SK-N-SH (cell line): ENCODE data around the gene CCDC102A. TPM values are rescaled to one million over a fixed set of nuclear protein-coding genes. Genes with fewer than 3 reads are reported as not detected.

Experiments
- CTCF ChIA-PET: fragments of 300-600, 350-600 bp; formaldehyde crosslinking; extraction: SDS; loops from one replicate; lab custom pipeline; 2021; lab: Yijun Ruan, JAX
- POLR2A ChIA-PET: fragments of 350-600 bp; sonication (Branson Sonifier 250); formaldehyde crosslinking; extraction: SDS; loops from one replicate; lab custom pipeline; 2020; ENCODE audit warnings: antibody characterized with exemption, inconsistent platforms; lab: Yijun Ruan, JAX
- DNase-seq: peaks from one replicate; pipeline ENCODE4 v3.0.0; 2012
- H2AFZ ChIP-seq: fragments of 200-600 bp; sonication (generic); 2 replicates; pipeline ENCODE4 v1.8.1; 2016; ENCODE audit warnings: antibody characterized with exemption, mild to moderate bottlenecking, low read depth
- H3F3A ChIP-seq: fragments of 200-600 bp; sonication (generic); replicated peaks from 2 replicates; pipeline ENCODE3; 2016; ENCODE audit warnings: antibody characterized with exemption, mild to moderate bottlenecking; ENCODE audit not compliant: insufficient read depth
- H3K27ac ChIP-seq, 2 experiments: fragments of 200-500 bp in 1 of 2; fragments of 200-600 bp in 1 of 2; sonication (Bioruptor generic) in 1 of 2; sonication (generic), shearing (Covaris generic) in 1 of 2; 2 replicates each; pipeline versions ENCODE4 v1.5.1 to v1.6.1; 2014 to 2016; ENCODE audit warnings: low read depth in 2 of 2, inconsistent platforms in 1 of 2, low read length in 1 of 2, mild to moderate bottlenecking in 1 of 2, mixed read lengths in 1 of 2
- H3K27me3 ChIP-seq: fragments of 200-600 bp; sonication (generic), shearing (Covaris generic); 2 replicates; pipeline ENCODE4 v1.6.1; 2016; ENCODE audit warnings: mixed run types; ENCODE audit not compliant: insufficient read depth
- H3K36me3 ChIP-seq, 2 experiments: fragments of 200-500 bp in 1 of 2; fragments of 200-600 bp in 1 of 2; sonication (Bioruptor generic) in 1 of 2; sonication (generic) in 1 of 2; replicated peaks in 1 of 2; 2 replicates each; pipeline versions ENCODE3 to v1.5.1; 2014 to 2016; ENCODE audit warnings: low read length in 1 of 2, mild to moderate bottlenecking in 1 of 2; ENCODE audit not compliant: insufficient read depth in 2 of 2, control insufficient read depth in 1 of 2
- H3K4me1 ChIP-seq, 2 experiments: fragments of 200-500 bp in 1 of 2; fragments of 200-600 bp in 1 of 2; sonication (Bioruptor generic) in 1 of 2; sonication (generic), shearing (Covaris generic) in 1 of 2; 2 replicates each; pipeline versions ENCODE4 v1.5.1 to v1.6.1; 2014 to 2016; ENCODE audit warnings: low read depth in 1 of 2, low read length in 1 of 2, mixed run types in 1 of 2; ENCODE audit not compliant: insufficient read depth in 2 of 2, control insufficient read depth in 1 of 2
- H3K4me2 ChIP-seq: fragments of 200-600 bp; sonication (generic), shearing (Covaris generic); 2 replicates; pipeline ENCODE4 v1.6.1; 2017; ENCODE audit warnings: mixed run types
- H3K4me3 ChIP-seq, 2 experiments: fragments of 200-500 bp in 1 of 2; fragments of 200-600 bp in 1 of 2; sonication (Bioruptor generic) in 1 of 2; sonication (generic), shearing (Covaris generic) in 1 of 2; 2 replicates each; pipeline versions ENCODE4 v1.5.1 to v1.8.1; 2014 to 2016; ENCODE audit warnings: low read depth in 2 of 2, inconsistent platforms in 1 of 2, low read length in 1 of 2, mild to moderate bottlenecking in 1 of 2, mixed read lengths in 1 of 2, moderate library complexity in 1 of 2
- H3K79me2 ChIP-seq: fragments of 200-600 bp; sonication (generic); 2 replicates; pipeline ENCODE4 v1.8.1; 2017; ENCODE audit warnings: mild to moderate bottlenecking; ENCODE audit not compliant: insufficient read depth
- H3K9ac ChIP-seq: fragments of 200-600 bp; sonication (generic); 2 replicates; pipeline ENCODE4 v1.6.1; 2017; ENCODE audit warnings: mixed run types
- H3K9me2 ChIP-seq: fragments of 200-600 bp; sonication (generic); 2 replicates; pipeline ENCODE4 v1.6.1; 2017; ENCODE audit warnings: mixed run types
- H3K9me3 ChIP-seq: fragments of 200-600 bp; sonication (generic); 2 replicates; pipeline ENCODE4 v1.6.1; 2017; ENCODE audit warnings: mixed run types, mild to moderate bottlenecking, moderate library complexity
- H4K20me1 ChIP-seq: fragments of 200-600 bp; sonication (generic); 2 replicates; pipeline ENCODE4 v1.6.1; 2017; ENCODE audit warnings: mild to moderate bottlenecking, mixed run types; ENCODE audit not compliant: insufficient read depth
- CHD2 ChIP-seq: fragments of 150-350 bp; IDR thresholded peaks from 2 replicates; pipeline ENCODE4 v1.6.1; 2018; ENCODE audit warnings: low read length; ENCODE audit not compliant: partially characterized antibody
- ELF1 ChIP-seq: IDR thresholded peaks from 2 replicates; pipeline ENCODE4 v1.4.0; 2012
- EP300 ChIP-seq, 2 experiments: IDR thresholded peaks; 2 replicates each; pipeline versions ENCODE4 v1.4.0 to v1.6.1; 2012; ENCODE audit warnings: borderline replicate concordance in 1 of 2, low read depth in 1 of 2, low read length in 1 of 2
- EZH2phosphoT487 ChIP-seq: fragments of 200-600 bp; sonication (generic); IDR thresholded peaks from 2 replicates; pipeline ENCODE4 v1.6.1; 2017; ENCODE audit warnings: low read depth, mixed run types, mild to moderate bottlenecking, antibody characterized with exemption, moderate library complexity, borderline replicate concordance
- FOSL2 ChIP-seq: IDR thresholded peaks from 2 replicates; pipeline ENCODE4 v1.4.0; 2012; ENCODE audit warnings: low read depth, mild to moderate bottlenecking, moderate library complexity, borderline replicate concordance
- IRF3 ChIP-seq: fragments of 150-350 bp; IDR thresholded peaks from 2 replicates; pipeline ENCODE4 v1.6.1; 2016; ENCODE audit warnings: mild to moderate bottlenecking, low read depth, low read length
- JUND ChIP-seq: IDR thresholded peaks from 2 replicates; pipeline ENCODE4 v1.4.0; 2012
- NFIC ChIP-seq: IDR thresholded peaks from 2 replicates; pipeline ENCODE4 v1.4.0; 2012; ENCODE audit warnings: borderline replicate concordance
- NRF1 ChIP-seq: IDR thresholded peaks from 2 replicates; pipeline ENCODE4 v1.6.1; 2012; ENCODE audit warnings: low read depth, mild to moderate bottlenecking, low read length
- RAD21 ChIP-seq: IDR thresholded peaks from 2 replicates; pipeline ENCODE4 v1.6.1; 2012; ENCODE audit warnings: mild to moderate bottlenecking, low read length
- RFX5 ChIP-seq: IDR thresholded peaks from 2 replicates; pipeline ENCODE4 v1.6.1; 2012; ENCODE audit warnings: mild to moderate bottlenecking, improper control_type of control experiment, low read length
- TAF1 ChIP-seq: IDR thresholded peaks from 2 replicates; pipeline ENCODE4 v1.6.1; 2012; ENCODE audit warnings: low read depth, mild to moderate bottlenecking, low read length, moderate library complexity, borderline replicate concordance
- TEAD4 ChIP-seq: IDR thresholded peaks from 2 replicates; pipeline ENCODE4 v1.4.0; 2012; ENCODE audit warnings: mild to moderate bottlenecking, borderline replicate concordance; ENCODE audit not compliant: insufficient read depth
- YY1 ChIP-seq: IDR thresholded peaks from 2 replicates; pipeline ENCODE4 v1.4.0; 2012; ENCODE audit warnings: low read depth, mild to moderate bottlenecking
- ZBTB33 ChIP-seq: IDR thresholded peaks from 2 replicates; pipeline ENCODE4 v1.4.0; 2012; ENCODE audit warnings: low read depth, borderline replicate concordance
- WGBS: methylation state at CpG from one replicate; pipeline ENCODE4 v1.1.6; 2017; ENCODE audit warnings: low lambda C conversion rate; 5-methylcytosine and 5-hydroxymethylcytosine counted together
- polyA plus RNA-seq, 3 experiments: library from polyadenylated mRNA; depleted of rRNA; stranded (reverse); fragments of >200 nt; gene quantifications; 2 replicates each; pipeline ENCODE4 v1.2.3, GENCODE V29; 2012
- TF ChIP-seq, protein P1 (sequence below): IDR thresholded peaks from 2 replicates; pipeline ENCODE4 v1.6.1; 2012; ENCODE audit warnings: mild to moderate bottlenecking, low read depth, low read length, moderate library complexity

The CCDC102A gene
- polyA plus RNA-seq, 1 of the 3 experiments (the other 2 are of a cell fraction): 26.2 TPM

DNA sequence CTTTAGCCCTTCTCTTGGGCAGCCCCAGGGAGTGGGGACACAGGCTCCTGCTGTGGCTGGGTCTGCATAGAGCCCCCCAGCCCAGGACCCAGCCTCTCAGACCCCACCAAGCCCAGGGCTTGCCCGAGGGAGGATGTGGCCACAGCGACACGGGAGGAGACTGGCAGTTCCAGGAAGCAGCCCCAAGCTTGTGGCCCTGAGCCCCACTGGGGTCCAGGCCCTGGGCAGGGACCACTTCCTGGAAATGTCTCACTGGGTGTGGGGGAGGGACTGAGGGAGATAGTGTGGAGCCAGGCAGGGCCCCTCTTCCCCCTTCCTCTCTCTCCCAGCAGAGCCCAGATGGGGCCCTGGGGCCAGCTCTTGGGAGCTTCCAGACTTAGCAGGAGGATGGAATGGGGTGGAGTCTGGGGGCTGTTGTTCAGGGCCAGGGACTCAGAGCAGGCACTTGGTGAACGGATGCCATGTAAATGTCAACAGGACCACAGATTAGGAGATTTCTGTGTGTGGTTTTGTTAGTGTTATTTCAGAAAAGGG is 41.4 kb upstream of the CCDC102A start:
- Histone ChIP-seq H3K4me3 (no peak overlapping the region), H3K9me2 (no peaks in the 10 kb centered on the region), H3K9me3 (no peaks in the 10 kb centered on the region), H3K9ac (no peak overlapping the region), H2AFZ (no peak overlapping the region), H3K79me2 (no peaks in the 10 kb centered on the region), H4K20me1 (no peaks in the 10 kb centered on the region), H3F3A (no peaks in the 10 kb centered on the region), H3K27me3 (no peaks in the 10 kb centered on the region), H3K27ac (no peak overlapping the region), H3K4me1 (peaks cover 0 to 6% of the 10 kb centered on the region in 2 experiments; a peak in 1 of 4 replicates), H3K4me2 (no peak overlapping the region), H3K36me3 (no peaks in the 10 kb centered on the region)
- POLR2A ChIA-PET: no interaction called here
- DNase-seq: peak; percentile 55
- no peak for TF ChIP-seq YY1
- 71% methylated on average over 3 of the region's 4 CpGs for WGBS
- CTCF ChIA-PET: interaction anchor here (0.7 to 9.3 kb wide), 16 partner anchors 8 to 335 kb away, joined by 3 to 129 read pairs (median 10); no protein-coding TSS in a partner anchor

GRCh38 chr16:57577214-57577613 is 40.8 kb upstream of the CCDC102A start:
- 64% methylated on average over 6 of the region's 6 CpGs for WGBS
- Histone ChIP-seq H3K9ac (no peak overlapping the region), H3K27me3 (no peaks in the 10 kb centered on the region), H3K27ac (no peak overlapping the region), H3K79me2 (no peaks in the 10 kb centered on the region), H3K4me2 (no peak overlapping the region), H4K20me1 (no peaks in the 10 kb centered on the region), H3K4me3 (no peak overlapping the region), H3K36me3 (no peaks in the 10 kb centered on the region), H3F3A (no peaks in the 10 kb centered on the region), H3K4me1 (peaks cover 0 to 6% of the 10 kb centered on the region in 2 experiments; a peak in 1 of 4 replicates), H3K9me2 (no peaks in the 10 kb centered on the region), H2AFZ (no peak overlapping the region), H3K9me3 (no peaks in the 10 kb centered on the region)
- CTCF ChIA-PET: interaction anchor here (0.7 to 9.3 kb wide), 48 partner anchors 8 to 593 kb away, joined by 3 to 129 read pairs (median 6); partner anchors contain the start of genes ADGRG1, ADGRG5 and USB1
- TF ChIP-seq, protein P1, sequence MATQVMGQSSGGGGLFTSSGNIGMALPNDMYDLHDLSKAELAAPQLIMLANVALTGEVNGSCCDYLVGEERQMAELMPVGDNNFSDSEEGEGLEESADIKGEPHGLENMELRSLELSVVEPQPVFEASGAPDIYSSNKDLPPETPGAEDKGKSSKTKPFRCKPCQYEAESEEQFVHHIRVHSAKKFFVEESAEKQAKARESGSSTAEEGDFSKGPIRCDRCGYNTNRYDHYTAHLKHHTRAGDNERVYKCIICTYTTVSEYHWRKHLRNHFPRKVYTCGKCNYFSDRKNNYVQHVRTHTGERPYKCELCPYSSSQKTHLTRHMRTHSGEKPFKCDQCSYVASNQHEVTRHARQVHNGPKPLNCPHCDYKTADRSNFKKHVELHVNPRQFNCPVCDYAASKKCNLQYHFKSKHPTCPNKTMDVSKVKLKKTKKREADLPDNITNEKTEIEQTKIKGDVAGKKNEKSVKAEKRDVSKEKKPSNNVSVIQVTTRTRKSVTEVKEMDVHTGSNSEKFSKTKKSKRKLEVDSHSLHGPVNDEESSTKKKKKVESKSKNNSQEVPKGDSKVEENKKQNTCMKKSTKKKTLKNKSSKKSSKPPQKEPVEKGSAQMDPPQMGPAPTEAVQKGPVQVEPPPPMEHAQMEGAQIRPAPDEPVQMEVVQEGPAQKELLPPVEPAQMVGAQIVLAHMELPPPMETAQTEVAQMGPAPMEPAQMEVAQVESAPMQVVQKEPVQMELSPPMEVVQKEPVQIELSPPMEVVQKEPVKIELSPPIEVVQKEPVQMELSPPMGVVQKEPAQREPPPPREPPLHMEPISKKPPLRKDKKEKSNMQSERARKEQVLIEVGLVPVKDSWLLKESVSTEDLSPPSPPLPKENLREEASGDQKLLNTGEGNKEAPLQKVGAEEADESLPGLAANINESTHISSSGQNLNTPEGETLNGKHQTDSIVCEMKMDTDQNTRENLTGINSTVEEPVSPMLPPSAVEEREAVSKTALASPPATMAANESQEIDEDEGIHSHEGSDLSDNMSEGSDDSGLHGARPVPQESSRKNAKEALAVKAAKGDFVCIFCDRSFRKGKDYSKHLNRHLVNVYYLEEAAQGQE: no peak
- TF ChIP-seq TEAD4 (no peak), RFX5 (no peak), NFIC (no peak), ZBTB33 (no peak), JUND (no peak), FOSL2 (no peak), CHD2 (no peak), ELF1 (no peak), IRF3 (no peak), NRF1 (no peak), EP300 (IDR thresholded peaks at IDR 0.05; ENCODE audit: borderline replicate concordance in 1 of 2, low read depth in 1 of 2, low read length in 1 of 2) (no peak), TAF1 (no peak), RAD21 (no peak), EZH2phosphoT487 (no peak)
- POLR2A ChIA-PET: no interaction called here
- no peak for DNase-seq
